GM23248 (cell line): ENCODE results near the gene RPL27A. TPM values are rescaled to one million over a fixed set of nuclear protein-coding genes. Genes with fewer than 3 reads are reported as not detected.

ENCODE experiments used
- DNase-seq: peaks from one replicate; pipeline ENCODE4 v3.0.0-alpha.2; 2015
- H2AFZ ChIP-seq: fragments of 200-600 bp; sonication (generic); 2 replicates; pipeline ENCODE4 v1.6.1; 2016; ENCODE audit warnings: antibody characterized with exemption
- H3F3A ChIP-seq: fragments of 200-600 bp; sonication (generic); 2 replicates; pipeline ENCODE4 v1.6.1; 2016; ENCODE audit warnings: mild to moderate bottlenecking, antibody characterized with exemption, mixed run types; ENCODE audit not compliant: insufficient read depth
- H3K27ac ChIP-seq: fragments of 200-600 bp; sonication (generic); 2 replicates; pipeline ENCODE4 v1.5.1; 2016; ENCODE audit warnings: mild to moderate bottlenecking
- H3K27me3 ChIP-seq: fragments of 200-600 bp; sonication (generic); replicated peaks from 2 replicates; pipeline ENCODE4 v1.6.1; 2016; ENCODE audit warnings: mild to moderate bottlenecking; ENCODE audit not compliant: insufficient read depth
- H3K36me3 ChIP-seq: fragments of 200-600 bp; sonication (generic); 2 replicates; pipeline ENCODE4 v1.6.1; 2016; ENCODE audit warnings: low read depth, mild to moderate bottlenecking
- H3K4me1 ChIP-seq: fragments of 200-600 bp; sonication (generic); 2 replicates; pipeline ENCODE4 v1.6.1; 2016; ENCODE audit warnings: mild to moderate bottlenecking; ENCODE audit not compliant: insufficient read depth
- H3K4me2 ChIP-seq: fragments of 200-600 bp; sonication (generic); one replicate; pipeline ENCODE4 v1.6.1; 2016; ENCODE audit warnings: mild to moderate bottlenecking; ENCODE audit not compliant: unreplicated experiment
- H3K4me3 ChIP-seq: fragments of 200-600 bp; sonication (generic); 2 replicates; pipeline ENCODE4 v1.5.1; 2016; ENCODE audit warnings: mild to moderate bottlenecking
- H3K79me2 ChIP-seq: fragments of 200-600 bp; sonication (generic); 2 replicates; pipeline ENCODE4 v1.6.1; 2016; ENCODE audit warnings: mild to moderate bottlenecking; ENCODE audit not compliant: insufficient read depth
- H3K9ac ChIP-seq: fragments of 200-600 bp; sonication (generic); 2 replicates; pipeline ENCODE4 v1.6.1; 2016; ENCODE audit warnings: mild to moderate bottlenecking
- H3K9me2 ChIP-seq: fragments of 200-600 bp; sonication (generic); 2 replicates; pipeline ENCODE4 v1.6.1; 2016; ENCODE audit warnings: mixed run types, mild to moderate bottlenecking, moderate library complexity; ENCODE audit not compliant: insufficient read depth
- H3K9me3 ChIP-seq: fragments of 200-600 bp; sonication (generic); one replicate; pipeline ENCODE4 v1.6.1; 2017; ENCODE audit warnings: low read depth
- H4K20me1 ChIP-seq: fragments of 200-600 bp; sonication (generic); 2 replicates; pipeline ENCODE4 v1.6.0; 2016; ENCODE audit not compliant: insufficient read depth
- EZH2 ChIP-seq: fragments of 200-600 bp; sonication (generic); IDR thresholded peaks from 2 replicates; pipeline ENCODE4 v1.6.1; 2018; ENCODE audit warnings: antibody characterized with exemption, mild to moderate bottlenecking; ENCODE audit not compliant: insufficient read depth, poor library complexity, severe bottlenecking
- EZH2phosphoT487 ChIP-seq: fragments of 200-600 bp; sonication (generic); IDR thresholded peaks from 2 replicates; pipeline ENCODE4 v1.6.1; 2018; ENCODE audit warnings: antibody characterized with exemption, moderate library complexity, mild to moderate bottlenecking, low read depth; ENCODE audit not compliant: insufficient read depth
- WGBS, 2 experiments: methylation state at CpG; one replicate each; pipeline ENCODE4 v1.1.6; 2015 to 2017; ENCODE audit warnings: low lambda C conversion rate in 2 of 2, low coverage in 1 of 2; ENCODE audit errors: missing lambda C conversion rate in 2 of 2; 5-methylcytosine and 5-hydroxymethylcytosine counted together
- in situ Hi-C: fragments of 300-500 bp; cut with MboI; formaldehyde crosslinking; loops from 2 replicates; pipeline ENCODE4 v1.15.0; 2020
- polyA plus RNA-seq: library from polyadenylated mRNA; unstranded; fragments of >200 nt; fragmentation: Nextera tagmentation; extraction: Ambion mirVana; gene quantifications from 2 replicates; pipeline ENCODE4 v1.2.1, GENCODE V29; 2016
- total RNA-seq: library from RNA; depleted of rRNA; stranded (reverse); fragments of >200 nt; shearing (Covaris generic); gene quantifications from 2 replicates; pipeline ENCODE4 v1.2.3, GENCODE V29; 2014

The RPL27A gene
- total and polyA plus RNA-seq, 2 experiments from 2014 or later = 520 to 1,073 TPM

GRCh38 chr11:8639655-8640054, 42.9 kb upstream of the RPL27A start:
- H3K9ac ChIP-seq = no peak overlapping the region
- no peak for DNase-seq
- no peaks in the 10 kb centered on the region for H3K9me3 ChIP-seq
- H3F3A ChIP-seq = no peaks in the 10 kb centered on the region
- no peaks in the 10 kb centered on the region for H3K27me3 ChIP-seq
- H3K9me2 ChIP-seq = no peaks in the 10 kb centered on the region
- no peak overlapping the region for H2AFZ ChIP-seq
- in situ Hi-C loops = no loop called here
- WGBS, 2 experiments = 83 to 86% methylated on average over 3 of the region's 3 CpGs
- no peak overlapping the region for H3K4me2 ChIP-seq
- H3K79me2 ChIP-seq = no peaks in the 10 kb centered on the region
- TF ChIP-seq EZH2phosphoT487 (no peak), EZH2 (no peak)
- H3K27ac ChIP-seq = no peak overlapping the region
- no peaks in the 10 kb centered on the region for H4K20me1 ChIP-seq
- H3K4me1 ChIP-seq = peaks cover 7% of the 10 kb centered on the region; the same call in 1 of the 2 replicates
- H3K36me3 ChIP-seq = peaks cover 8% of the 10 kb centered on the region; the same call in 1 of the 2 replicates
- no peak overlapping the region for H3K4me3 ChIP-seq

GRCh38 chr11:8640267-8640906, 42.2 kb upstream of the RPL27A start:
- Histone ChIP-seq H3K27me3 (no peaks in the 10 kb centered on the region), H3K4me3 (no peak overlapping the region), H3K4me1 (peaks cover 7% of the 10 kb centered on the region; the same call in 1 of the 2 replicates), H3K9me2 (no peaks in the 10 kb centered on the region), H3F3A (no peaks in the 10 kb centered on the region), H3K9me3 (no peaks in the 10 kb centered on the region), H2AFZ (no peak overlapping the region), H3K79me2 (no peaks in the 10 kb centered on the region), H4K20me1 (no peaks in the 10 kb centered on the region), H3K9ac (no peak overlapping the region), H3K27ac (no peak overlapping the region), H3K4me2 (no peak overlapping the region), H3K36me3 (peaks cover 9% of the 10 kb centered on the region; the same call in 1 of the 2 replicates)
- WGBS, 2 experiments = 38 to 43% methylated on average over 5 of the region's 5 CpGs
- TF ChIP-seq EZH2 (no peak), EZH2phosphoT487 (no peak)
- in situ Hi-C loops = no loop called here
- no peak for DNase-seq

GRCh38 chr11:8641332-8641731, 41.3 kb upstream of the RPL27A start:
- no peaks in the 10 kb centered on the region for H3K27me3 ChIP-seq
- no peaks in the 10 kb centered on the region for H3F3A ChIP-seq
- H2AFZ ChIP-seq = no peak overlapping the region
- no peak overlapping the region for H3K4me3 ChIP-seq
- DNase-seq = no peak
- H3K4me2 ChIP-seq = no peak overlapping the region
- WGBS, 2 experiments = 64 to 85% methylated on average over 2 of the region's 2 CpGs
- no peaks in the 10 kb centered on the region for H3K9me3 ChIP-seq
- H3K9me2 ChIP-seq = no peaks in the 10 kb centered on the region
- in situ Hi-C loops = no loop called here
- H3K36me3 ChIP-seq = peaks cover 12% of the 10 kb centered on the region
- H4K20me1 ChIP-seq = no peaks in the 10 kb centered on the region
- H3K4me1 ChIP-seq = peaks cover 7% of the 10 kb centered on the region; the same call in 1 of the 2 replicates
- H3K9ac ChIP-seq = no peak overlapping the region
- no peaks in the 10 kb centered on the region for H3K79me2 ChIP-seq
- TF ChIP-seq EZH2 (no peak), EZH2phosphoT487 (no peak)
- H3K27ac ChIP-seq = no peak overlapping the region

- Histone ChIP-seq H3K9me3 (no peaks in the 10 kb centered on the region), H3K9me2 (no peaks in the 10 kb centered on the region), H3K4me1 (peaks cover 7% of the 10 kb centered on the region; the same call in 1 of the 2 replicates), H3K27ac (no peak overlapping the region), H3K9ac (no peak overlapping the region), H3K4me2 (no peak overlapping the region), H3K4me3 (no peak overlapping the region), H4K20me1 (no peaks in the 10 kb centered on the region), H3K36me3 (peaks cover 14% of the 10 kb centered on the region), H3K27me3 (no peaks in the 10 kb centered on the region), H3K79me2 (no peaks in the 10 kb centered on the region), H2AFZ (no peak overlapping the region), H3F3A (no peaks in the 10 kb centered on the region)
- in situ Hi-C loops = no loop called here
- DNase-seq = no peak
- WGBS, 2 experiments = 64 to 66% methylated on average over 5 of the region's 5 CpGs
- TF ChIP-seq EZH2 (no peak), EZH2phosphoT487 (no peak)
Measured at GRCh38 chr11:8642196-8642841, 40.3 kb upstream of the RPL27A start.

DNA sequence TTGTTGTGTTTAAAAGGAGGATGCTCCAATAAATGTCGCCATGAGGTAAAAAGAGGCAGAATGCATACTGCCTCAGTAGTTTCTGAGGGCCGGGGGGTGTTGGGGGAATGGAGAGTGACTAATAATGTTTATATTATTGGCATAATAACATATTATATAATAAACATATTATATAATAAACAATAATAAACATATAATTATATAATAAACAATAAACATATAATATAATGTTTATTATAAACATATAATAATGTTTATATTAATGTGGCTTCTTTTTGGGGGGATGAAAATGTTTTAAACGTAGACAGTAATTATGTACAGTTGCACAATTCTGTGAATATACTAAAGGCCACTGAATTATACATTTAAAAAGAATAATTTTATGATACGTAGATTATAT, 35.7 kb upstream of the RPL27A start:
- Histone ChIP-seq H3K9me3 (no peaks in the 10 kb centered on the region), H3K36me3 (peaks cover 15% of the 10 kb centered on the region), H3F3A (peaks cover 21% of the 10 kb centered on the region), H4K20me1 (no peaks in the 10 kb centered on the region), H3K27ac (no peak overlapping the region), H3K4me1 (peaks cover 28% of the 10 kb centered on the region), H3K27me3 (no peaks in the 10 kb centered on the region), H3K4me2 (no peak overlapping the region), H3K9me2 (no peaks in the 10 kb centered on the region), H3K9ac (no peak overlapping the region), H3K79me2 (no peaks in the 10 kb centered on the region), H3K4me3 (no peak overlapping the region), H2AFZ (no peak overlapping the region)
- TF ChIP-seq EZH2 (no peak), EZH2phosphoT487 (no peak)
- no peak for DNase-seq
- in situ Hi-C loops = no loop called here
- WGBS, 2 experiments = 78 to 82% methylated on average over 4 of the region's 4 CpGs
